Spleen (tissue), 7 donors: Measurements from ENCODE around the gene RSBN1L.

ENCODE experiments used
- POLR2A ChIP-seq, 3 donors: fragments of 450-650 bp; IDR thresholded peaks; one replicate each; pipeline ENCODE4 v1.5.1; 2017; ENCODE audit warnings: antibody characterized with exemption in 3 of 3, mild to moderate bottlenecking in 1 of 3
- TF ChIP-seq, protein P1 (sequence below), 11 experiments: fragments of 200-600 bp in 7 of 11; fragments of 450-650 bp in 4 of 11; sonication (generic) in 4 of 11; IDR thresholded peaks in 8 of 11; conservative IDR thresholded peaks in 3 of 11; 1 replicate in 7 of 11; 2 replicates in 4 of 11; pipeline versions ENCODE4 v1.4.0 to v1.8.0; 2016 to 2021; ENCODE audit warnings: antibody characterized with exemption in 11 of 11, inconsistent platforms in 4 of 11, mild to moderate bottlenecking in 1 of 11
- donor health status: DM: no; HTN: no; CAD: no; lungs with moderate emphysema.
- donor health status: DM: no; HTN: no; CAD: no.
- donor health status: DM: no; HTN: no; CAD: no.

DNA sequence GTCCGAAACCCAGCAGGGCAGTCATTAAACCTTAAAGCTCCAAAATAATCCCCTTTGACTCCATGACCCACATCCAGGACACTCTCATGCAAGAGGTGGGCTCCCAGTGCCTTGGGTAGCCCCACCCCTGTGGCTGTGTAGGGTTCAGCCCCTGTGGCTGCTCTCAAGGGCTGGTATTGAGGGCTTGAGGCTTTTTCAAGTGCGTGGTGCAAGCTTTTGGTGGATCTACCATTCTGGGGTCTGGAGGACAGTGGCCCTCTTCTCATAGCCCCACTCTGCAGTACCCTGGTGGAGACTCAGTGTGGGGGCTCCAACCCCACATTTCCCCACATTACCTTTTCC, 50.5 kb downstream of the RSBN1L start:
- TF ChIP-seq, protein P1, sequence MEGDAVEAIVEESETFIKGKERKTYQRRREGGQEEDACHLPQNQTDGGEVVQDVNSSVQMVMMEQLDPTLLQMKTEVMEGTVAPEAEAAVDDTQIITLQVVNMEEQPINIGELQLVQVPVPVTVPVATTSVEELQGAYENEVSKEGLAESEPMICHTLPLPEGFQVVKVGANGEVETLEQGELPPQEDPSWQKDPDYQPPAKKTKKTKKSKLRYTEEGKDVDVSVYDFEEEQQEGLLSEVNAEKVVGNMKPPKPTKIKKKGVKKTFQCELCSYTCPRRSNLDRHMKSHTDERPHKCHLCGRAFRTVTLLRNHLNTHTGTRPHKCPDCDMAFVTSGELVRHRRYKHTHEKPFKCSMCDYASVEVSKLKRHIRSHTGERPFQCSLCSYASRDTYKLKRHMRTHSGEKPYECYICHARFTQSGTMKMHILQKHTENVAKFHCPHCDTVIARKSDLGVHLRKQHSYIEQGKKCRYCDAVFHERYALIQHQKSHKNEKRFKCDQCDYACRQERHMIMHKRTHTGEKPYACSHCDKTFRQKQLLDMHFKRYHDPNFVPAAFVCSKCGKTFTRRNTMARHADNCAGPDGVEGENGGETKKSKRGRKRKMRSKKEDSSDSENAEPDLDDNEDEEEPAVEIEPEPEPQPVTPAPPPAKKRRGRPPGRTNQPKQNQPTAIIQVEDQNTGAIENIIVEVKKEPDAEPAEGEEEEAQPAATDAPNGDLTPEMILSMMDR (IDR thresholded peaks at IDR 0.05 in 8 of 11, conservative IDR thresholded peaks at IDR 0.05 in 3 of 11) = no peak
- no peak for TF ChIP-seq POLR2A (IDR thresholded peaks at IDR 0.05)
